SK-N-SH treated with all-trans-retinoic acid at 6 μM for 48 hours (cell line): ENCODE results near the gene HAO1.

Source experiments
- ATAC-seq: fragments of 200-7000 bp; cut with Tn5 transposase; 3 replicates; pipeline ENCODE4 v1.9.1; 2020; ENCODE audit warnings: mild to moderate bottlenecking, moderate library complexity
- ARNTL ChIP-seq: fragments of 450-650 bp; formaldehyde crosslinking; IDR thresholded peaks from 2 replicates; pipeline ENCODE4 v1.5.0; 2020; ENCODE audit warnings: low read depth, mild to moderate bottlenecking, moderate library complexity, borderline replicate concordance
- BACH2 ChIP-seq: fragments of 250-450 bp; sonication (Bioruptor Pico); IDR thresholded peaks from 2 replicates; pipeline ENCODE4 v1.9.0; 2021; ENCODE audit warnings: mild to moderate bottlenecking, borderline replicate concordance
- CREB5 ChIP-seq: fragments of 250-450 bp; sonication (Bioruptor Pico); IDR thresholded peaks from 2 replicates; pipeline ENCODE4 v1.5.1; 2020; ENCODE audit warnings: low read depth, mild to moderate bottlenecking, moderate library complexity
- CSDC2 ChIP-seq: fragments of 250-450 bp; sonication (Bioruptor Pico); IDR thresholded peaks from 2 replicates; pipeline ENCODE4 v1.5.0; 2020; ENCODE audit warnings: mild to moderate bottlenecking, moderate library complexity
- GLIS3 ChIP-seq: fragments of 250-450 bp; sonication (Bioruptor Pico); IDR thresholded peaks from 2 replicates; pipeline ENCODE4 v1.5.0; 2020; ENCODE audit warnings: mild to moderate bottlenecking, moderate library complexity
- ISL1 ChIP-seq: fragments of 250-450 bp; sonication (Bioruptor Pico); IDR thresholded peaks from 2 replicates; pipeline ENCODE4 v2.1.2; 2022; ENCODE audit warnings: mild to moderate bottlenecking, moderate library complexity
- OSR1 ChIP-seq: fragments of 250-450 bp; sonication (Bioruptor Pico); IDR thresholded peaks from 2 replicates; pipeline ENCODE4 v1.8.0; 2022; ENCODE audit warnings: moderate library complexity, mild to moderate bottlenecking, inconsistent platforms
- PATZ1 ChIP-seq: fragments of 250-450 bp; sonication (Bioruptor Pico); IDR thresholded peaks from 2 replicates; pipeline ENCODE4 v1.8.0; 2020; ENCODE audit warnings: mild to moderate bottlenecking, moderate library complexity, borderline replicate concordance
- POU6F1 ChIP-seq: fragments of 250-450 bp; sonication (Bioruptor Pico); IDR thresholded peaks from 2 replicates; pipeline ENCODE4 v1.8.0; 2021; ENCODE audit warnings: low read depth, mild to moderate bottlenecking, moderate library complexity, borderline replicate concordance
- PPARA ChIP-seq: fragments of 250-450 bp; sonication (Bioruptor Pico); IDR thresholded peaks from 2 replicates; pipeline ENCODE4 v1.5.0; 2020; ENCODE audit warnings: mild to moderate bottlenecking, borderline replicate concordance
- RARB ChIP-seq: fragments of 250-450 bp; sonication (Bioruptor Pico); IDR thresholded peaks from 2 replicates; pipeline ENCODE4 v1.8.0; 2021; ENCODE audit warnings: mild to moderate bottlenecking, moderate library complexity
- SNAI2 ChIP-seq: fragments of 250-450 bp; sonication (Bioruptor Pico); IDR thresholded peaks from 2 replicates; pipeline ENCODE4 v1.5.0; 2020; ENCODE audit warnings: mild to moderate bottlenecking, moderate library complexity
- TCF4 ChIP-seq: fragments of 250-450 bp; sonication (Bioruptor Pico); IDR thresholded peaks from 2 replicates; pipeline ENCODE4 v1.8.0; 2021; ENCODE audit warnings: mild to moderate bottlenecking, moderate library complexity, borderline replicate concordance
- TOX ChIP-seq: fragments of 250-450 bp; sonication (Bioruptor Pico); IDR thresholded peaks from 2 replicates; pipeline ENCODE4 v1.8.0; 2021; ENCODE audit warnings: mild to moderate bottlenecking, moderate library complexity, borderline replicate concordance
- TSHZ2 ChIP-seq: fragments of 250-450 bp; sonication (Bioruptor Pico); IDR thresholded peaks from 2 replicates; pipeline ENCODE4 v1.5.0; 2020; ENCODE audit warnings: mild to moderate bottlenecking, moderate library complexity
- ZC3H10 ChIP-seq: fragments of 250-450 bp; sonication (Bioruptor Pico); IDR thresholded peaks from 2 replicates; pipeline ENCODE4 v1.5.1; 2021; ENCODE audit warnings: mild to moderate bottlenecking, moderate library complexity
- ZFP3 ChIP-seq: fragments of 250-450 bp; sonication (Bioruptor Pico); IDR thresholded peaks from 2 replicates; pipeline ENCODE4 v1.5.0; 2020; ENCODE audit warnings: mild to moderate bottlenecking, moderate library complexity
- ZNF565 ChIP-seq: fragments of 450-650 bp; formaldehyde crosslinking; conservative IDR thresholded peaks from 2 replicates; pipeline ENCODE4 v1.5.0; 2020; ENCODE audit warnings: low read depth, mild to moderate bottlenecking, moderate library complexity
- ZNF70 ChIP-seq: fragments of 450-650 bp; formaldehyde crosslinking; IDR thresholded peaks from 2 replicates; pipeline ENCODE4 v1.5.0; 2020; ENCODE audit warnings: mild to moderate bottlenecking, moderate library complexity
- ZNF8 ChIP-seq: fragments of 450-650 bp; formaldehyde crosslinking; IDR thresholded peaks from 2 replicates; pipeline ENCODE4 v1.5.0; 2020; ENCODE audit warnings: mild to moderate bottlenecking, moderate library complexity

HAO1 gene

GRCh38 chr20:7856756-7857155 lies 83.5 kb downstream of the HAO1 start:
- peak; percentile 74 for ATAC-seq
- TF ChIP-seq ZNF8 (CRISPR knock-in tag) (no peak), OSR1 (CRISPR knock-in tag) (no peak), ZFP3 (CRISPR knock-in tag) (no peak)

GRCh38 chr20:7855545-7855944 lies 84.7 kb downstream of the HAO1 start:
- TF ChIP-seq ARNTL (no peak), ZFP3 (CRISPR knock-in tag) (no peak), BACH2 (no peak), GLIS3 (CRISPR knock-in tag) (no peak), ZNF565 (CRISPR knock-in tag) (no peak), ZC3H10 (CRISPR knock-in tag) (no peak), SNAI2 (CRISPR knock-in tag) (no peak), TSHZ2 (CRISPR knock-in tag) (no peak), OSR1 (CRISPR knock-in tag) (no peak), CSDC2 (no peak), ZNF8 (CRISPR knock-in tag) (no peak), TOX (CRISPR knock-in tag) (no peak), PATZ1 (CRISPR knock-in tag) (no peak), TCF4 (no peak), RARB (CRISPR knock-in tag) (no peak)
- ATAC-seq: no peak

- no peak for ATAC-seq
- no peak for TF ChIP-seq PATZ1 (CRISPR knock-in tag)
- no peak for TF ChIP-seq OSR1 (CRISPR knock-in tag)
- no peak for TF ChIP-seq BACH2
- TF ChIP-seq ISL1: no peak
These were observed 86.8 kb downstream of the HAO1 start for GRCh38 chr20:7853493-7853892.

- ATAC-seq: no peak
- TF ChIP-seq SNAI2 (CRISPR knock-in tag) (no peak), OSR1 (CRISPR knock-in tag) (no peak), CREB5 (CRISPR knock-in tag) (no peak), RARB (CRISPR knock-in tag) (no peak), ISL1 (no peak), GLIS3 (CRISPR knock-in tag) (no peak), TSHZ2 (CRISPR knock-in tag) (no peak), ZFP3 (CRISPR knock-in tag) (no peak), ZNF565 (CRISPR knock-in tag) (no peak), TCF4 (no peak), ZNF70 (no peak), POU6F1 (CRISPR knock-in tag) (no peak), PPARA (CRISPR knock-in tag) (no peak), BACH2 (no peak), PATZ1 (CRISPR knock-in tag) (no peak), ZNF8 (CRISPR knock-in tag) (no peak)
These were observed 89.3 kb downstream of the HAO1 start for GRCh38 chr20:7850775-7851490.
